GM12874 (cell line): ENCODE data around the gene CREBL2.

Experiments
- TF ChIP-seq, protein P1 (sequence below): IDR thresholded peaks from 2 replicates; pipeline ENCODE4 v1.5.1; 2011; ENCODE audit warnings: low read depth, mild to moderate bottlenecking, control low read depth, low read length, moderate library complexity; ENCODE audit not compliant: insufficient read depth

CREBL2 gene

DNA sequence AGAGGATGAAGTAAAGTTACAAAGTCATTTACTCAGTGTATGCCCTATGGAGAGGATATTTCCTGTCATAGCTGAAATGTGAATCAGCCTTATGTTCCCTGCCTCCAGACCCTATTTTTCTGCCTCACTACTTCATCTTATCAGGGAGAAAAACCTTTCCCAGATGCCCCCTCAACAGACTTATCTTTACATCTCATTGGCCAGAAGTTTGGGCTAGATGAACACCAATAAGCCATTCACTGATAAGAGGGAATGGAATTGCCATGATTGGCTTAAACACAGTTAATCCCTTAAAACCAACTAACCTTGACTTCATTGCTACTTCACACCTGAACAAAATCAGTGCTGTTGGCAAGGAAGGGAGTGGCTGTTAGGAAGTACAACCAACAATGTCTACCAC, 40.1 kb downstream of the CREBL2 start:
- TF ChIP-seq, protein P1, sequence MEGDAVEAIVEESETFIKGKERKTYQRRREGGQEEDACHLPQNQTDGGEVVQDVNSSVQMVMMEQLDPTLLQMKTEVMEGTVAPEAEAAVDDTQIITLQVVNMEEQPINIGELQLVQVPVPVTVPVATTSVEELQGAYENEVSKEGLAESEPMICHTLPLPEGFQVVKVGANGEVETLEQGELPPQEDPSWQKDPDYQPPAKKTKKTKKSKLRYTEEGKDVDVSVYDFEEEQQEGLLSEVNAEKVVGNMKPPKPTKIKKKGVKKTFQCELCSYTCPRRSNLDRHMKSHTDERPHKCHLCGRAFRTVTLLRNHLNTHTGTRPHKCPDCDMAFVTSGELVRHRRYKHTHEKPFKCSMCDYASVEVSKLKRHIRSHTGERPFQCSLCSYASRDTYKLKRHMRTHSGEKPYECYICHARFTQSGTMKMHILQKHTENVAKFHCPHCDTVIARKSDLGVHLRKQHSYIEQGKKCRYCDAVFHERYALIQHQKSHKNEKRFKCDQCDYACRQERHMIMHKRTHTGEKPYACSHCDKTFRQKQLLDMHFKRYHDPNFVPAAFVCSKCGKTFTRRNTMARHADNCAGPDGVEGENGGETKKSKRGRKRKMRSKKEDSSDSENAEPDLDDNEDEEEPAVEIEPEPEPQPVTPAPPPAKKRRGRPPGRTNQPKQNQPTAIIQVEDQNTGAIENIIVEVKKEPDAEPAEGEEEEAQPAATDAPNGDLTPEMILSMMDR = no peak

DNA sequence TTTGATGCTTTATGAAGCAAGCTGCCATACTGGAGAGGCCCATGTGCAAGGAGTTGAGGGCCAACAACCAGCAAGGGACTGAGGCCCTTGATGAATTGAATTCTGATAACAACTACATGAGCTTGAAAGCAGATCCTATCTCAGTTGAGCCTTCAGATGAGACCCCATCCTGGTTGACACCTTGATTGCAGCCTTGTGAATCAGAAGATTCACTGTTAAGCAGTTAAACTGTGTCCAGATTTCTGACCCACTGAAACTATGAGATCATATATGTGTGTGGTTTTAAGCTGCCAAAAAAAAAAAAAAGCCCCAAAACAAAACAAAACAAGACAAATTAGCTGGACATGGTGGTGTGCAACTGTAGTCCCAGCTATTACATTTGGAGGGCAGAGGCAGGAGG, 42.2 kb downstream of the CREBL2 start:
- TF ChIP-seq, protein P1 = no peak

- TF ChIP-seq, protein P1 = no peak
These were observed 43.2 kb downstream of the CREBL2 start for GRCh38 chr12:12654691-12655460.

DNA sequence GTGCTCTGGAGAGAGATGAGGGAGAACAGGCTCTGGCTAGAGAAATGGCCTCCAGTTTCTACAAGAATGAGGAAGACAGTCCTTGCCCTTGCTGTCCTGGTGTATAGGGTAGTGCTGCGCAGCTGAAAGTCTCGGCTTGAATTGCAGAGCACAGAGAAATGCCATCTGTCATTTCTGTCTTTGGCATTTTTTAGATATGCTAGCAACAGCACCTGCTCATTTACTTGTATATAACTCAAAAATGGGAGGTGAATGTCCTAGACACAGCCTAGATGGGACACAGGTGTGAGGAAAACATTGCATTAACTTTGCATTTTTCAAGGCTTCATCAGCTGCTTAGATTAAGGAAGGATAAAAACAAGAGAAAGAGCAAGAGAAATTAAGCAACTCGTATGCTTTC, 48.5 kb downstream of the CREBL2 start:
- TF ChIP-seq, protein P1 = no peak

DNA sequence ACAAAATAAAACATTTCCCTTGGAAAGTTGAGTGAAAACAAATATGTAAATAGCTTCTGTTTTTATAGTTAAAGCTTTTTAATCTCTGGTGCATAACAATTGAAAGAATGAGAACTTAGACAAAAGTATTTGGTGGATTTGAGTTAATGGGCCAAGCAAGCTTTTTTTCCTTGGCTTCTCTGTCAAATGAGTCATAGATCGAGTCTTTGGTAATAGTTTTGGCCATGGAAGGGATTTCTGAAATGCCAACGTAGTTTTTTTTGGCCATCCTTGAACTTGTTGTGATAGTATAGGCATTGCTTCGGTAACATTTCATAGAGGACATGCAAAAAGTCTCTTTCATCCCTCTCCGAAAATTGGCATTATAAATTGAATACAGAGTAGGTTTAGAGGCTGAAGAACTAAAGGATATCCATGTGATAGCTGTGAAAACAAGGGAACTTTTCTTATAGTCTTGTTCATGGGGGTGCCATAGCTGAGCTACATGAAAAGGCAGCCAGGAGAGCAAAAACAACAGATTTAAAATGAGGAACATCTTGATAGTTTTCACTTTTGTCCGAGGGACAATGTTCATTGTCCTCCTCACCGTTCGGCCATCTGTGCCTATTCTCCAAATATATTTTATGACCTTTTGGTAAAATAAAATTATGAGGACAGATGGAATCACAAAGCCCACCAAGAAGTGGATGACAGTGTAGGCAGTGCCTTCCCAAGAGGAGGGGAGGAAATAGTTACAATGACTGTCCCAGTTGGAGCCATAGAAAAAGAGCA, 49.6 kb downstream of the CREBL2 start:
- TF ChIP-seq, protein P1 = no peak

GRCh38 chr12:12663644-12664294, 52.1 kb downstream of the CREBL2 start:
- TF ChIP-seq, protein P1 = no peak

DNA sequence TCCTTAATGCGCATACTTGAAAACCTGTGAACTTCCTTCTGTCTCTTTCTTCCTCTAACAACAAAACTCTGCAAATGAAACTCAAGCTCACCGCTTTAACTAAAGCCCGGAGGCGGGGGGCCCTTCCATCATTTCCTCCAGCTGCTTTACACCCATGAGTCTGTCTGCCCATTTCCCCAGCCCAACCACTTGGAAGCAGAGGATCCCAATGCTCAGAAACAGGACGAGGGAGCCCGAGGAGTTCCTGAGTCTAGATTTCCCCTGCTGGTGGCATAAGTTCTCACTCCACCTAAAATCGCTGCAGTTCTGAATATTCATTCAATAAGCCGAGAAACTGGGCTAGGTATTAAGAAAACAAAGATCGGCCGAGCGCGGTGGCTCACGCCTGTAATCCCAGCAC, 53.5 kb downstream of the CREBL2 start:
- TF ChIP-seq, protein P1 = no peak
